HTERT RPE-1 (cell line): Measurements from ENCODE around the gene CCDC13.
"Not testable (repeated sequence)": the region's sequence is repeated elsewhere in the genome, so short reads cannot be mapped to it uniquely, and the experiment has no call there.

Source experiments
- in situ Hi-C: fragments of 300-500 bp; cut with MboI; formaldehyde crosslinking; loops from 4 replicates; pipeline ENCODE4 v1.14.3; 2020; ENCODE audit warnings: low sequenced_read_pairs

The CCDC13 gene, protein sequence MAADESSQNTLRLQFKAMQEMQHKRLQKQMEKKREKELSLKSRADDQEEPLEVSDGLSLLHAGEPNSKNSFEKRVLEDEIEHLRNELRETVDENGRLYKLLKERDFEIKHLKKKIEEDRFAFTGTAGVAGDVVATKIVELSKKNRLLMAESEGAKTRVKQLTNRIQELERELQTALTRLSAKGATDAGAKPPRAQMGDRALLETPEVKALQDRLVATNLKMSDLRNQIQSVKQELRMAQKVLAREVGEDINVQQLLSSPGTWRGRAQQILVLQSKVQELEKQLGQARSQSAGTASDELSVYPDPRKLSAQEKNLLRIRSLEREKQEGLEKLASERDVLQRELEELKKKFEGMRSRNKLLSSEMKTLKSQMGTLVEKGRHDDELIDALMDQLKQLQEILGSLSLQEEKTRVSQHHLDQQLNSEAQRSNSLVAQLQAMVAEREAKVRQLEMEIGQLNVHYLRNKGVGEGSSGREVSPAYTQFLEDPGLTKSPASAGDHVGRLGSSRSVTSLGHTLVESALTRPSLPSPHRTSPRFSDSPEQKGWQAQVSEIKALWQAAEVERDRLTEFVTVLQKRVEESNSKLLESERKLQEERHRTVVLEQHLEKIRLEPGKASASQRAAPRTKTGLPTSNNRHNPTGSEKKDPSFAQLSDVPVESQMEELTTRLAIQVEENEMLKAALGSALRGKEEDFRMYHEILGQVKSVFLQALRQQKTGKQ

DNA sequence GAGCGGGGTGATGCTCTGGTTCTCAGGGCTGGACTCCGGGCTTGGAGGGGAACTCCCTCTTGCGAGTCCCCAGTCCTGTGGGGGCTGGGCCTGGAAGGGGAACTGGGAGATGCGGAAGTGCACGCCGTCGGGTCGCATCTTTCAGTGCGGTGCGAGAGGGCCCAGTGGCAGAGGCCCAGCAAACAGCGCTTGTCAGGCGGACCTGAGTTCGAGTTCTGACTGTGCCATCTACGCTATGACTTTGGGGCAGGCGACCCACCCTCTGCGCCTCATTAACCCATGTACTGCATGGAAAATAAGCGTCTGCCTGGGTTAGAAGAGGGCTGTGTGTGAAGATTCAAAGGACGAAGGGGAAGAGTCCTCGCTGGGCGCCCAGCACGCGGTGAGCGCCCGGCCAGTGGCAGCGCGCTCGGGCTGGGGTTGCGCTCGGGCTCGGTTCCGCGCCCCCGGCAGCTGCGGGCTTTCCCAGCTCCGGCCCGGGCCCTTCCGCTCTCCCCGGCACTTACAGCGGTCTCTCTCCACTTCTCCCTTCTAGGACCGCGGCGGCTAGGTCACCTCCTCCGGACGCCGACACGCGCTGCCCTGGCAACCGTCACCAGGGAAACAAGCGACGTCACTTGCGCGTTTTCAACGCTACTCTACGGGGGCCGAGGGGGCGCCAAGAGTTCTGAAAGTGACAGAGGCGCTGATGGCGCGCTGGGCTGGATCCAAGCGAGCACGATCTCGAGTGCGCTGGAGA lies at the start of gene CCDC13:
Gene CCDC13, minus strand, starts transcription at position 584 of the 739 bp plus-strand sequence. CDS start 14,908 bp downstream, outside the sequence.
- in situ Hi-C loops = no loop called here

DNA sequence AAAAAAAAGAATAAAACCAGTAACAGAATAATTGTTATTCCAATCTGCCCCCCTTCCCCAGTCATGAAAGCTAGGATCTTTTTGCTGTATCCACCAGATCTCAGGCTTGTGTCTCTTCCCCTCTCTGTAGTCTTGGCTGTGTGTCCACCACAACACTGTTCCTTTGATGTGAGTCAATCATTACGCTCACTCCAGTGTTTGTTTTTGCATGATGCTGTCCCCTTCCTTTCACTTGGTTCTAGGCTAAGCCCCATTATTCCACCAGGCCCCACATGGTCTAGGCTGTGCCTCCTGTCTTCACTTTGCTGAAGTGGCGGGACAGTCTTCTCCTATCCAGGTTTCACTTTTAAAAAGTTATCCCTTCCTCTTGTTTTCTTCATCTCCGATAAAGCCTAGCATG lies 49.8 kb upstream of the CCDC13 start:
- in situ Hi-C loops = no loop called here

GRCh38 chr3:42820746-42821051 lies 47.6 kb upstream of the CCDC13 start:
- in situ Hi-C loops = no loop called here

GRCh38 chr3:42819351-42819965 lies 46.4 kb upstream of the CCDC13 start:
- in situ Hi-C loops = no loop called here

DNA sequence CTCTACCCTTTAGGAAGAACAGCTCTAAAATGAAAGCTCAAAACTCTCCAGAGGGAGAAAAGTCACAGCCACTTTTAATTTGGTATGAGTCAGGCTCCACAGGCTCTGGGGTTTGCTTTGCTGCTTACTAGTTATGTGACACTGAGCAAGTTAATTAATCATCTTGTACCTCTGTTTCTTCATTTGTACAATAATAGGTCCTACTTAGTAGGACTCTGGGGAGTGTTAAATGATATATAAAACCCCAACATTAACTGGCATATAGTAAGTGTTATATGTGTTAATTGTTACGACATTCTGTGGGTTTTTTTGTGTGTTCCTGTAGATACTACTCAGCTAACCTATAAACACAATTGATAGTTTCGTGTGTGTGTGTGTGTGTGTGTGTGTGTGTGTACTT lies 42.8 kb upstream of the CCDC13 start:
- in situ Hi-C loops = no loop called here

DNA sequence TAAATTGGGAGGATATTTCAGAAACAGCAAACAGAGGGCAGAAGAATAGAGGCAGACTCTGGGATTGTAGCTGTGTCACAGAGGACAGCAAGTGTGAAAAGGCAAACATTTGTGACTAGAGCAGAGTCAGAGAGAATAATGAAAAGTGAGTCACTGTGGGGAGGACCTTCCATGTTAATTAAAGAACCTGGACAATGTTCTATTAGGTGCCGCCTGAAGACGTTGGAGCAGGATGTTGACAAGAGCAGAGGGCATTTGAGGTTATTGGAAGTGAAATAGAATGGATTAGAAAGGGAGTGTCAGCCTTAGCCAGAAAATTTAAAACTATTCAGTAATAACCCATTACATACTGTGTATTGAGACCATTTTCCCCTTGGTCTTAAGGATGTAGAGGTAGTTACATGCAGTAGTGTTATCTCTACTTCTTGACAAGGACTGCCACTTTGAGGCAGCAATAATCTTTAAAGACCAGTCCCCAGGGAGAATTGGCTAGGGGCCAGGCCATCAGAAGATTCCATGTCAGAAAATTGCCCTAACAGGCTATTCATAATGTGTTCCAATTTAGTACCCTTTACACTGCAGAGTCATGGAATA lies 42.0 kb upstream of the CCDC13 start:
- in situ Hi-C loops = no loop called here

- in situ Hi-C loops = no loop called here
These were observed 41.2 kb upstream of the CCDC13 start for GRCh38 chr3:42814246-42814645.

DNA sequence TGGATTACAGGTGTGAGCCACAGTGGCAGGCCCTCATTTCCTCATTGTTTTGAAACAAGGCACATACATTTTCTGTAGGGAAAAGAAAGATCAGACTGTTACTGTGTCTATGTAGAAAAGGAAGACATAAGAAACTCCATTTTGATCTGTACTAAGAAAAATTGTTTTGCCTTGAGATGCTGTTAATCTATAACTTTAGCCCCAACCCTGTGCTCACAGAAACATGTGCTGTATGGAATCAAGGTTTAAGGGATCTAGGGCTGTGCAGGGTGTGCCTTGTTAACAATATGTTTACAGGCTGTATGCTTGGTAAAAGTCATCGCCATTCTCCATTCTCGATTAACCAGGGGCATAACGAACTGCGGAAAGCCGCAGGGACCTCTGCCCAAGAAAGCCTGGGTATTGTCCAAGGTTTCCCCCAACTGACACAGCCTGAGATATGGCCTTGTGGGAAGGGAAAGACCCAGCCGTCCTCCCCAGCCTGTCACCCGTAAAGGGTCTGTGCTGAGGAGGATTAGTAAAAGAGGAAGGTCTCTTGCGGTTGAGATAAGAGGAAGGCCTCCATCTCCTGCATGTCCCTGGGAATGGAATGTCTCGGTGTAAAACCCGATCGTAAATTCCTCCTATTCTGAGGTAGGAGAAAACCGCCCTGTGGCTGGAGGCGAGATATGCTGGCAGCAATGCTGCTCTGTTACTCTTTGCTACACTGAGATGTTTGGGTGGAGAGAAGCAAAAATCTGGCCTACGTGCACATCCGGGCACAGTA lies 38.2 kb upstream of the CCDC13 start:
- in situ Hi-C loops = not testable (repeated sequence)

GRCh38 chr3:42810706-42811105 lies 37.7 kb upstream of the CCDC13 start:
- in situ Hi-C loops = not testable (repeated sequence)

DNA sequence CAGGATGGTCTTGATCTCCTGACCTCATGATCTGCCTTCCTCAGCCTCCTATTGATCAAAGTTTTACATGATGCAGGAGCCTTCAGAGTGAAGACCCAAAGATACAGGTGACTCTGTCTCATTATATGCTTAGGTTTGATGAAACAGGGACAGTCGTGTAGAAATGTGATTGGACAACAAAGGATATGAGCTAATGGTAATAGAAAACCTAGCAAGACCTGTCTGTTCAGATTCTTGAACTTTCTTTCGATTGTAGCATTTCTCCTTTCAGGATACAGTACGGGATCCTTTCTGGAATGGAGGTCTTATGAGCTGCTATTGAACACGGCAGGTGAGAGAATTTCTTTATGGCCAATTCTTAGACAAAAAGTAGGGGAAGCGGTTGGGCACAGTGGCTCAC lies 36.1 kb upstream of the CCDC13 start, which contains the start of gene ACKR2:
Gene ACKR2, plus strand, starts transcription at position 244 of the 400 bp plus-strand sequence. CDS start 55,058 bp downstream, outside the sequence.
- in situ Hi-C loops = no loop called here

DNA sequence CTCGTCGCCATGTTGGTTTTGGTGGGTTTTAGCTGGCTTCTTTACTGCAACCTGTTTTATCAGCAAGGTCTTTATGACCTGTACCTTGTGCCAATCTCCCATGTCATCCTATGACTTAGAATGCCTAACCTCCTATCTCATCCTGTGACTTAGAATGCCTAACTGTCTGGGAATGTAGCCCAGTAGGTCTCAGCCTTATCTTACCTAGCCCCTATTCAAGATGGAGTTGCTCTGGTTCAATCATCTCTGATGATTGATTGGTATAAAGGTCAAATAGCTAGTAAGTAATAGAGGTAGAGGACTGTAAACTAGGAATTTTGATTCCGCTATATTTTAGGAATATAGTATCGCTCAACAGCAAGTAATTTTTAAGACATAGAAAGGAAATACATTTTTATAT lies 34.9 kb upstream of the CCDC13 start:
- in situ Hi-C loops = no loop called here

DNA sequence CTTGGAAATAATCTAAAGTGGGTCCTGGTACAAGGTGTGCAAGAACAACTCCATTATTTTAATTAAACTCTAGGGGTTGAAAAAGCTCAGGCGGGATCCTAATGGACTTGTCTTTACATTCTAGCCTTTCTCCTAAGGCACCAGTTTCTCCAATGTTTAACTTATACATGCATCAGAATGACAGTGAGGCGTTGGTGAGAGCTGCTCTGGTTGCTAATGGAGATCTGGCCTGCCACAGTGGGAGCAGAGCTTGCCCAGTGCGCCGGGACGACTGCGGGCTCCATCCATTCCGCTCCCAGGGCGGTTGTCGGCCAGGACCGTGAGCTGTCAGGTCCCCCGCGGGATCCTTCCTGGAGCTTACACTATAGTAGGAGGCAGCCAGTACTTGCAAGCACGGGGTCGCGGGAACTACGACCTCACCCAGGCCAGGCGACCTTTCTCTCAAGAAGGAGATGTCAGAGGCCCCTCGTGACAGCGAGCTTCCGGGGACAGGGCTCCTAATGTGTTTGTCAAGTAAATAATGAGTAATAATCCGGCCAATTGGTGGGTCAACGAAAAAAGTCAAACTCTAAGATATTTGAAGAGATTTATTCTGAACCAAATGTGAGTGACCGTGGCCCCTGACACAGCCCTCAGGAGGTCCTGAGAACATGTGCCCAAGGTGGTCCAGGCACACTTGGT lies 32.2 kb upstream of the CCDC13 start:
- in situ Hi-C loops = no loop called here

GRCh38 chr3:42804831-42805132 lies 31.7 kb upstream of the CCDC13 start:
- in situ Hi-C loops = no loop called here

DNA sequence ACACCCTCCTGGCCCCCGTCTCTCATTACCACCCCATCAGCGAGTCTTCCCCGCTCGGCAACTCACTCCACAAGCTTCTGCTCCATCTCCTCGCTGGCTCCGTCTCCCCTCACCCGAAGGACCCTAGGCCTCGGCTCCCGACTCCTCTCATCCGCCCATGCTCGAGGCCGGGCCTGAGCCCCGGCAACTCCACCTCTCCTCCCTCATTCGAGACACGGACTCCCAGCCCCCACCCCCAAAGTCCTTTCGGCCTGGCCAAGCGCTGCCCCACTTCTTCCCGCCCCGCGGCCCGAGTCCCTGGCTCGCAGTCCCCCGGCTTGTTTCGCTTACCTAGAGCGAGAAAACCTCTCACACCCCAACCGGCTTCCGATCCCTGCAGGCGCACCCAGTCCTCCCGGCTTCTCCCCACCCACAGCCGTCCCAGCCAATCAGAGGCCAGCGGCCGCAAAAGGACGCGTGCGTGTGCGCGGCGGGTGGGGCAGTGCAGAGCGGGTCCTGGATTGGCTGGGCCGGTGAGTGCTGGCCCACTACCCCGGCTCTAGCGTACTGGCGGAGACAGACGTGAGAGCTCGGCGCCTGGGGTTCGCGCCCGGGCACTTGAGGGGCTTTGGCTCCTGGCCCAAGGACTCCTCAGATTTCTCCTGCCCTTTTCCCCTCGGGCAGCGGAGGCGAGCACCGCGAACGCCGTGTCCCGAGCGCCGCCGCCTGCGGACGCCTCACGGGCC lies 31.2 kb upstream of the CCDC13 start, which contains the start of gene HIGD1A:
Gene HIGD1A, minus strand, starts transcription at position 385 of the 725 bp plus-strand sequence. CDS start 10,237 bp downstream, outside the sequence.
- in situ Hi-C loops = no loop called here

GRCh38 chr3:42803414-42804105 lies 30.5 kb upstream of the CCDC13 start:
- in situ Hi-C loops = no loop called here

- in situ Hi-C loops = no loop called here
These were observed 29.9 kb upstream of the CCDC13 start for GRCh38 chr3:42802876-42803413.

DNA sequence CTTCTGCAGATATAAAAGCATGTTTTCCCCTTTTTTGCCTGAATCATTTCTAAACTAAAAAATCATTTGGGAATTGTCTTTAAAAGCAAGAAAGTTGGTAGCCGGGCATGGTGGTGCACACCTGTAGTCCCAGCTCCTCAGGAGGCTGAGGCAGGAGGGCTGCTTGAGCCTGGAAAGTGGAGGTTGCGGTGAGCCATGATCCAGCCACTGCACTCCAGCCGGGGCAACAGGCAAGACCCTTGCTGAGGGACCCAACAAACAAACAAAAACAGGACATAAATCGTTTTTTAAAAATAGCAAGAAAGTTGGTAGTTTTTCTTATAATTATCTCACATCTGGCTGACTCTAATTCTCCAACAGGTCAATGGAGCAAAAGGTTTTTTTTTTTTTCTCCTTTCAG lies 28.7 kb upstream of the CCDC13 start:
- in situ Hi-C loops = no loop called here

DNA sequence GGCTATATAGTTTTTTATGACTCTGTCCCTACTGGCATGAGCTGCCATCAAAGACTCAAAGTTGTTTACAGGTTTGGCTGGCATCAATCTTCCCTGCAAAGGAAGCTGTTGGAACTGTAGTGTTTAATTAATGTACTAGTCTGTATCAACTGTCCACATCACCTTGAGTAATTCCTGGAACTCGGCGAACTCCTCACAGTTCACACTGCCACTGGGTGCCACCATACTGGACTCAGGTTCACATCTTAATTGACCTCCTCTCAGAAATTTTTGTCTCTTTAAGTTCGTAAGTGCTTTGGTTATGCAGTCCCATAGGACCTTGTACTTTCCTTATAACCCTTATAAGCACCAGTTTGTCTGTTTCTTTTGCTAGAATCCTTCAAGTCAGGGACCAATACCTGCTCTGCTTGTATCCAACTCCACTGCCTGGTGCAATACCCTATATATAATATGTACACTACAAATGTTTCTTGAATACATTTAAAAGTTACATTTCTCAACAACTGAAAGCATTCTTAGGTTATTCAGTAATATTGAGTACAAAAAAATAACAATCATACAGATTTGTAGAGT lies 28.1 kb upstream of the CCDC13 start:
- in situ Hi-C loops = no loop called here
